Activated naive CD8-positive, alpha-beta T cell treated with anti-CD3 and anti-CD28 coated beads, Interleukin-2, amount 50 U/mL, for 16 hours (primary cell): ENCODE measurements around the gene ELL2.
"Not testable (repeated sequence)": the region's sequence is repeated elsewhere in the genome, so short reads cannot be mapped to it uniquely, and the experiment has no call there.

Experiments
- DNase-seq: peaks from one replicate; pipeline ENCODE4 v3.0.0-alpha.2; 2020; ENCODE audit warnings: low read depth, low spot score

Gene ELL2

GRCh38 chr5:95838556-95838955 is 123.1 kb downstream of the ELL2 start:
- no peak for DNase-seq

DNA sequence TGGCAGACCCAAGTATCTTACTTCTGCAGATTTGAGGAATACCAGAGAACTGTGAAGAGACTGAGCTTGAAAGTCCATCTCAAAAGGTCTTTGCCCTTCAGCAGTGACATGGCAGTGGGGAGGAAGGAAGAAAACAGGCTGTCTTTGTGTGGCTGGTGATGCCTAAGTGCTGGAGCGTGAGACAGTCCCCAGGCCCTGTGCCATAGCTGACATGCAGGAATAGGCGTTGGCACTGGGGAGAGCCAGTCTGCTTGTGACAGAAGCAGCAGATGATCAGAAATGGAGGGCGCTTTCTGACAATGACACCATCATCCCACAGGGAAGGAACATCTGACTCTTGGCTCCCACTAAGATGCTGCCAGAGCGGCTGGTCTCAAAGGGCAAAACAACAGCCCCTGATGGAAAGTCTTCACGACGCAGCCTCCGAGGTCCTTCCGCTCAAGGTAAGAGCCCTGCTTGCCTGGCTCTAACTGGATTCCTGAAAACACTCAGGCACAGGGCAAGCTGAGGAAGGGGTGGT is 123.6 kb downstream of the ELL2 start:
- DNase-seq = no peak

- no peak for DNase-seq
Observed at GRCh38 chr5:95837492-95837891, 124.2 kb downstream of the ELL2 start.

DNA sequence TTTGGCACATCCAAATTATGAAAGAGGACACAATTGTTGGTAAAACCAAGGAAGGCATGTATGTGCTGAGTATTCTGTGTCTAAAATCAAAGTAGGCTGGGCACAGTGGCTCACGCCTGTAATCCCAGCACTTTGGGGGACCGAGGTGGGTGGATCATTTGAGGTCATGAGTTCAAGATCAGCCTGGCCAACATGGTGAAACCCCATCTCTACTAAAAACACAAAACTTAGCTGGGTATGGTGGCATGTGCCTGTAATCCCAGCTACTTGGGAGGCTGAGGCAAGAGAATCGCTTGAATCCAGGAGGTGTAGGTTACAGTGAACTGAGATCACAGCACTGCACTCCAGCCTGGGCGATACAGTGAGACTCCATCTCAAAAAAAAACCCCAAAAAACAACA is 124.7 kb downstream of the ELL2 start:
- not testable (repeated sequence) for DNase-seq

- no peak for DNase-seq
Observed at GRCh38 chr5:95836544-95836943, 125.1 kb downstream of the ELL2 start.

- no peak for DNase-seq
Observed at GRCh38 chr5:95835682-95836385, 125.8 kb downstream of the ELL2 start.
